Astrocyte (in vitro differentiated cells and primary cell): ENCODE data around the gene AMIGO1.

Experiments
- CTCF ChIP-seq: IDR thresholded peaks from 2 replicates; pipeline ENCODE4 v1.5.1; 2011; ENCODE audit warnings: low read depth, mild to moderate bottlenecking, inconsistent platforms, low read length, moderate library complexity; ENCODE audit not compliant: insufficient read depth
- EZH2 ChIP-seq: IDR thresholded peaks from 2 replicates; pipeline ENCODE4 v1.6.1; 2012; ENCODE audit warnings: mild to moderate bottlenecking, low read length, inconsistent platforms; ENCODE audit not compliant: insufficient read depth

GRCh38 chr1:109548321-109549267 is 39.1 kb upstream of the AMIGO1 start, which contains the start of gene GNAI3:
- TF ChIP-seq CTCF (no peak), EZH2 (no peak)
